Superior temporal gyrus (tissue), 1 donor: ENCODE results near the gene FBN2.
"Not testable (repeated sequence)": the region's sequence is repeated elsewhere in the genome, so short reads cannot be mapped to it uniquely, and the experiment has no call there.

ENCODE experiments used
- DNase-seq: peaks from one replicate; pipeline ENCODE4 v3.0.0-alpha.2; 2016; ENCODE audit errors: extremely low spot score

FBN2 gene

GRCh38 chr5:128478386-128479368 is 59.4 kb downstream of the FBN2 start:
- DNase-seq = no peak

- no peak for DNase-seq
Observed at GRCh38 chr5:128477944-128478343, 60.1 kb downstream of the FBN2 start.

- no peak for DNase-seq
Observed at GRCh38 chr5:128475693-128476092, 62.4 kb downstream of the FBN2 start.

GRCh38 chr5:128472919-128473318 is 65.1 kb downstream of the FBN2 start:
- DNase-seq = no peak

GRCh38 chr5:128472036-128472435 is 66.0 kb downstream of the FBN2 start:
- no peak for DNase-seq

GRCh38 chr5:128470663-128471062 is 67.4 kb downstream of the FBN2 start:
- no peak for DNase-seq

GRCh38 chr5:128469912-128470311 is 68.1 kb downstream of the FBN2 start:
- no peak for DNase-seq

GRCh38 chr5:128466980-128467379 is 71.1 kb downstream of the FBN2 start:
- no peak for DNase-seq

GRCh38 chr5:128466554-128466953 is 71.5 kb downstream of the FBN2 start:
- no peak for DNase-seq

- no peak for DNase-seq
Observed at GRCh38 chr5:128464596-128464995, 73.4 kb downstream of the FBN2 start.

GRCh38 chr5:128462330-128462729 is 75.7 kb downstream of the FBN2 start:
- no peak for DNase-seq

- DNase-seq = not testable (repeated sequence)
Observed at GRCh38 chr5:128457147-128457915, 80.7 kb downstream of the FBN2 start.

- no peak for DNase-seq
Observed at GRCh38 chr5:128455841-128456361, 82.1 kb downstream of the FBN2 start.

- no peak for DNase-seq
Observed at GRCh38 chr5:128453121-128453520, 84.9 kb downstream of the FBN2 start.

GRCh38 chr5:128447224-128447623 is 90.8 kb downstream of the FBN2 start:
- not testable (repeated sequence) for DNase-seq

GRCh38 chr5:128441941-128442350 is 96.1 kb downstream of the FBN2 start:
- no peak for DNase-seq

- DNase-seq = no peak
Observed at GRCh38 chr5:128441165-128441564, 96.9 kb downstream of the FBN2 start.

GRCh38 chr5:128436749-128437188 is 101.3 kb downstream of the FBN2 start:
- no peak for DNase-seq

- DNase-seq = no peak
Observed at GRCh38 chr5:128435861-128436260, 102.2 kb downstream of the FBN2 start.

GRCh38 chr5:128434993-128435392 is 103.1 kb downstream of the FBN2 start:
- DNase-seq = no peak

- no peak for DNase-seq
Observed at GRCh38 chr5:128432913-128433440, 105.1 kb downstream of the FBN2 start.

- no peak for DNase-seq
Observed at GRCh38 chr5:128427921-128428320, 110.1 kb downstream of the FBN2 start.
